ENCODE measurements around the gene HLA-DPA1. TPM values are rescaled to one million over a fixed set of nuclear protein-coding genes. Genes with fewer than 3 reads are reported as not detected.

HLA-DPA1 gene
- 5.2 and 16.8 TPM in 2 replicates for total RNA-seq

DNA sequence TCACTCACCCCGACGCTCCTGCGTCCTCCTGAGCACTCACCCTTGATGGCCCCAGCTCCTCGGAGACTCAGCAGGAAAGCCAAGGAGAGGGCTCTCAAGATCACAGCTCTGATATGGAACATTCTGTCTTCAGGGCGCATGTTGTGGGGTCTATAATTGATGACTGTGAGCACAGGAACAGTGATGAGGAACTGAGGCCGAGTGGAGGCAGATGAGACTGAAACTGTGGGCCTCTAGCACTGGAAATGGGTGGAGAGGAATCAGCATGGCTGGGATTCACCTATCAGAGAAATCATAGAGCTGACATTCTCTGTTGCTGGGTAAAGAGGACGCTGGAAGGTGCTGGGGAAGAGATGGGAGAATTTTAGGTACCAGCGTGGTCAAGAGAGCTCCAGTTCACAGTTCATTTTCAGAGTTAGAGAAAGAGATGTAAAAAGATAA is at the start of gene HLA-DPA1:
Gene HLA-DPA1, minus strand, starts transcription at position 219 of the 441 bp plus-strand sequence.

DNA sequence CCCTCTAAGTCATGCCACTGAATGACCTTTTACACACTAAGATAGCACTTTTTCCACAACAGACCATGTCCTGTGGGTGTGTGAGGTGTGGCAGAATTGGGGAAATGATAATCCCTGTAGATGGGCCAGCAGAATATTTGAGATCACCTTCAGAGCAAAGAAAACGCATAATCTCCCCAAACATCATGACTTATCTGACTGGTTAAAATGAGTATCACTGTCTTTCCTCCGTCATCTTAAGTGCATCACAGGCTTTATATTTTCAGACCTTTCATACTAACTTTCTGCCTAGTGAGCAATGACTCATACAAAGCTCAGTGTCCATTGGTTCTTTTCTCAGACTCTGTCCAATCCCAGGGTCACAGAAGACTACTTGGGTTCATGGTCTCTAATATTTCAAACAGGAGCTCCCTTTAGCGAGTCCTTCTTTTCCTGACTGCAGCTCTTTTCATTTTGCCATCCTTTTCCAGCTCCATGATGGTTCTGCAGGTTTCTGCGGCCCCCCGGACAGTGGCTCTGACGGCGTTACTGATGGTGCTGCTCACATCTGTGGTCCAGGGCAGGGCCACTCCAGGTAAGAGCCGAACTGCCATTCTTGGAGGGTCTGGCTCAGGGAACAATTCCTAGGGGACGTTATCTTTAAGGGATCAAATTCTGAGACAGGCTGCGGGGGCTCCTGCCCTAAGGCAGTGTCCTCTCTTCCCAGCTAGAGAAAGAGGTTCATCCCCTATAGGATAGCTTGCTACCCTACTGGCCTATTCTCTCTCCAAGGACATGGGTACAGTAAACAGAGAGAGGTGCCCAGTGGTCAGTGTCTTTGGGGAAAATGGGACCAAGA is 2.3 kb upstream of the HLA-DPA1 start, which contains the start of gene HLA-DPB1:
Gene HLA-DPB1, plus strand, starts transcription at position 423 of the 838 bp plus-strand sequence. Its CDS starts 52 bp downstream, at position 475.

Other genes starting within 250 kb of the HLA-DPA1 start
- gene TAP2, start 234.9 kb downstream of the HLA-DPA1 start, total RNA-seq: 20.1 and 28.1 TPM in 2 replicates
- gene PSMB8, start 229.6 kb downstream of the HLA-DPA1 start, total RNA-seq: 29.1 and 49.2 TPM in 2 replicates
- gene TAP1, start 219.9 kb downstream of the HLA-DPA1 start, total RNA-seq: 29.4 and 37.5 TPM in 2 replicates
- gene PSMB9, start 219.5 kb downstream of the HLA-DPA1 start, total RNA-seq: 7.0 and 9.1 TPM in 2 replicates
- 0.27 and 0.50 TPM in 2 replicates for gene HLA-DMB, start 132.6 kb downstream of the HLA-DPA1 start, total RNA-seq
- gene HLA-DMA, start 120.6 kb downstream of the HLA-DPA1 start, total RNA-seq: 0.57 and 0.93 TPM in 2 replicates
- gene BRD2, start 105.1 kb downstream of the HLA-DPA1 start, total RNA-seq: 143 and 157 TPM in 2 replicates
- under 0.01 TPM in 1 of 2 replicates, not detected in the other for gene HLA-DOA, start 64.1 kb downstream of the HLA-DPA1 start, total RNA-seq
- gene HLA-DPB1, start 2.3 kb upstream of the HLA-DPA1 start, total RNA-seq: 14.5 and 20.8 TPM in 2 replicates
- gene COL11A2, start 118.8 kb upstream of the HLA-DPA1 start, total RNA-seq: 0.13 and 0.29 TPM in 2 replicates
- 13.3 and 17.5 TPM in 2 replicates for gene RXRB, start 127.0 kb upstream of the HLA-DPA1 start, total RNA-seq
- 59.4 and 73.3 TPM in 2 replicates for gene SLC39A7, start 127.2 kb upstream of the HLA-DPA1 start, total RNA-seq
- gene HSD17B8, start 131.0 kb upstream of the HLA-DPA1 start, total RNA-seq: 3.1 and 4.8 TPM in 2 replicates
- gene RING1, start 134.9 kb upstream of the HLA-DPA1 start, total RNA-seq: 14.1 and 18.1 TPM in 2 replicates
- gene VPS52, start 198.2 kb upstream of the HLA-DPA1 start, total RNA-seq: 35.5 and 39.2 TPM in 2 replicates
- 2,291 and 2,418 TPM in 2 replicates for gene RPS18, start 198.4 kb upstream of the HLA-DPA1 start, total RNA-seq
- 1.2 and 2.4 TPM in 2 replicates for gene B3GALT4, start 203.5 kb upstream of the HLA-DPA1 start, total RNA-seq
- 74.2 and 89.2 TPM in 2 replicates for gene WDR46, start 215.6 kb upstream of the HLA-DPA1 start, total RNA-seq
- gene PFDN6, start 216.0 kb upstream of the HLA-DPA1 start, total RNA-seq: 31.6 and 36.2 TPM in 2 replicates
- 40.0 and 42.2 TPM in 2 replicates for gene RGL2, start 225.3 kb upstream of the HLA-DPA1 start, total RNA-seq
- gene TAPBP, start 240.4 kb upstream of the HLA-DPA1 start, total RNA-seq: 64.1 and 90.7 TPM in 2 replicates
- 6.0 and 6.7 TPM in 2 replicates for gene ZBTB22, start 244.1 kb upstream of the HLA-DPA1 start, total RNA-seq
- 51.2 and 51.4 TPM in 2 replicates for gene DAXX, start 249.3 kb upstream of the HLA-DPA1 start, total RNA-seq